Ishikawa (cell line): ENCODE results near the gene HSPA1L.

Experiments used
- EP300 ChIP-seq: IDR thresholded peaks from 2 replicates; pipeline ENCODE4 v1.6.1; 2012; ENCODE audit warnings: borderline replicate concordance
- RAD21 ChIP-seq: IDR thresholded peaks from 2 replicates; pipeline ENCODE4 v1.6.1; 2012; ENCODE audit warnings: low read depth
- TAF1 ChIP-seq: IDR thresholded peaks from 2 replicates; pipeline ENCODE4 v1.6.1; 2012; ENCODE audit warnings: low read depth, mild to moderate bottlenecking

- TF ChIP-seq EP300 (no peak), RAD21 (no peak), TAF1 (peak; percentile 67)
Measured at GRCh38 chr6:31862344-31863235, 47.5 kb upstream of the HSPA1L start, which contains the start of gene NEU1.
